MM.1S (cell line): ENCODE data around the gene CCDC89.

Source experiments
- CTCF ChIP-seq: fragments of 300-600 bp; sonication (generic); IDR thresholded peaks from 2 replicates; pipeline ENCODE4 v1.5.1; 2016; ENCODE audit warnings: antibody characterized with exemption, low read length, mixed read lengths
- EZH2 ChIP-seq: fragments of 300-600 bp; sonication (generic); optimal IDR thresholded peaks from 2 replicates; pipeline ENCODE3; 2017; ENCODE audit warnings: low read depth, mild to moderate bottlenecking, antibody characterized with exemption, low read length, mixed read lengths
- EZH2phosphoT487 ChIP-seq: fragments of 300-600 bp; sonication (generic); IDR thresholded peaks from 2 replicates; pipeline ENCODE4 v1.6.1; 2018; ENCODE audit warnings: antibody characterized with exemption, low read length

GRCh38 chr11:85643191-85643614, 42.8 kb downstream of the CCDC89 start:
- no peak for TF ChIP-seq CTCF
- no peak for TF ChIP-seq EZH2
- no peak for TF ChIP-seq EZH2phosphoT487
